ENCODE data around the gene MED9. TPM values are rescaled to one million over a fixed set of nuclear protein-coding genes. Genes with fewer than 3 reads are reported as not detected.

The MED9 gene
- total RNA-seq, 5 donors from 2014 or later (not counting 1 experiment from before 2014, with no cell fraction given): 16.6 to 20.3 (median 19.1) TPM

- CTCF ChIA-PET: interaction anchor here in 1 of 2 donors (0.5 kb wide), 1 partner anchor 130 kb away, joined by 6 read pairs; no protein-coding TSS in a partner anchor
- H3K36me3 ChIP-seq (ENCODE audit: control insufficient read depth in 2 of 2, extremely low read depth in 1 of 2, insufficient read depth in 1 of 2, low read length in 1 of 2): no peaks in the 10 kb centered on the region
- POLR2A ChIA-PET: no interaction called here
- Mint-ChIP-seq H3K4me1 (no peaks in the 10 kb centered on the region), H3K27ac (no peak overlapping the region), H3K9me3 (no peaks in the 10 kb centered on the region), H3K36me3 (no peaks in the 10 kb centered on the region), H3K4me3 (no peak overlapping the region), H3K27me3 (peaks cover 11 to 38% of the 10 kb centered on the region in 2 donors)
- whole genome bisulfite sequencing (ENCODE audit: insufficient coverage): 77% methylated on average over 5 of the region's 5 CpGs
- no peaks in the 10 kb centered on the region for H3K9me3 ChIP-seq
- H3K27me3 ChIP-seq (replicated peaks in 1 of 2; ENCODE audit: control insufficient read depth in 2 of 2, extremely low read depth in 1 of 2, insufficient read depth in 2 of 2, low read length in 1 of 2): peaks cover 0 to 24% of the 10 kb centered on the region in 2 experiments
- H3K4me1 ChIP-seq (ENCODE audit: control insufficient read depth in 1 of 2, extremely low read depth in 1 of 2, insufficient read depth in 2 of 2, low read length in 2 of 2): no peaks in the 10 kb centered on the region
- no peak for ATAC-seq (replicated peaks in 1 of 4)
- H3K27ac ChIP-seq (ENCODE audit: low read length): no peak overlapping the region
- DNase-seq: no peak
- H3K4me3 ChIP-seq (ENCODE audit: control insufficient read depth in 1 of 2, extremely low read depth in 1 of 2, low read length in 1 of 2): no peak overlapping the region
These were observed 8.4 kb upstream of the MED9 start for GRCh38 chr17:17468217-17469010.

DNA sequence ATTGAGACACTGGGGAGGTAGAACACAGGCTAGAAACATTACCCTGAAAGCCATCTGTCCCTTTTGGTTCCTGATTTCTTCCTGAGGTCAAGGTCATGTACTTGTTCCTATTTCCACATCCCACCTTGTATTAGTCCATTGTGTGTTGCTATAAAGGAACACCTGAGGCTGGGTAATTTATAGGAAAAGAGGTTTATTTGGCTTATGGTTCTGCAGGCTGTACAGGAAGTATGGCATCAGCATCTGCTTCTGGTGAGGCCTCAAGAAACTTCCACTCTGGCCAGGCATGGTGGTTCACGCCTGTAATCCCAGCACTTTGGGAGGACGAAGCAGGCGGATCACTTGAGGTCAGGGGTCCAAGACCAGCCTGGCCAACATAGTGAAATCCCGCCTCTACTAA is 7.4 kb upstream of the MED9 start:
- ATAC-seq (replicated peaks in 1 of 4) (no peak), DNase-seq (no peak)
- H3K9me3 Mint-ChIP-seq: no peaks in the 10 kb centered on the region
- no peaks in the 10 kb centered on the region for H3K4me1 Mint-ChIP-seq
- peaks cover 8 to 37% of the 10 kb centered on the region in 2 donors for H3K27me3 Mint-ChIP-seq
- no peaks in the 10 kb centered on the region for H3K36me3 Mint-ChIP-seq
- no peak overlapping the region for H3K27ac Mint-ChIP-seq
- no peak overlapping the region for H3K27ac ChIP-seq (ENCODE audit: low read length)
- CTCF ChIA-PET: interaction anchor here in 1 of 2 donors (0.5 kb wide), 1 partner anchor 746 kb away, joined by 3 read pairs; no protein-coding TSS in a partner anchor
- peaks cover 0 to 24% of the 10 kb centered on the region in 2 experiments for H3K27me3 ChIP-seq (replicated peaks in 1 of 2; ENCODE audit: control insufficient read depth in 2 of 2, extremely low read depth in 1 of 2, insufficient read depth in 2 of 2, low read length in 1 of 2)
- POLR2A ChIA-PET: no interaction called here
- H3K4me3 ChIP-seq (ENCODE audit: control insufficient read depth in 1 of 2, extremely low read depth in 1 of 2, low read length in 1 of 2): no peak overlapping the region
- no peak overlapping the region for H3K4me3 Mint-ChIP-seq
- H3K9me3 ChIP-seq: no peaks in the 10 kb centered on the region
- WGBS (ENCODE audit: insufficient coverage): 88% methylated on average over 4 of the region's 4 CpGs
- H3K4me1 ChIP-seq (ENCODE audit: control insufficient read depth in 1 of 2, extremely low read depth in 1 of 2, insufficient read depth in 2 of 2, low read length in 2 of 2): no peaks in the 10 kb centered on the region
- no peaks in the 10 kb centered on the region for H3K36me3 ChIP-seq (ENCODE audit: control insufficient read depth in 2 of 2, extremely low read depth in 1 of 2, insufficient read depth in 1 of 2, low read length in 1 of 2)

DNA sequence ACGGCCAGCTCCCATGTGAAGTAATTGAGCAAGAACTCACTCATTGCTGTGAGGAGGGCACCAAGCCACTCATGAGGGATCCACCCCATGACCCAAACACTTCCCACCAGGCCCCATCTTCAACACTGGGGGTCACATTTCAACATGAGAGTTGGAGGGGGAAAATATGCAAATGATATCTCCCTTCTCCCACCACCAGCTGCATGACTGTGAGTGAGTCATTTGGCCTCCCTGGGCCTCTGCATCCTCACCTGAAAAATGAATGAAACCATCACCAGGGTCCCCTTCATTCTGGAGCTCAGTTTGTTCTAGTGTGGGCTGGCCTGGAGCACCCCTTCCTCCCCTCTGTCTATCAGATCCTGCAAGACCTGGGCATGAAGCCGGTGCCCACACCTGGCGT is 6.8 kb upstream of the MED9 start:
- Mint-ChIP-seq H3K36me3 (no peaks in the 10 kb centered on the region), H3K27me3 (peaks cover 2 to 32% of the 10 kb centered on the region in 2 donors), H3K27ac (no peak overlapping the region), H3K9me3 (no peaks in the 10 kb centered on the region), H3K4me3 (no peak overlapping the region), H3K4me1 (no peaks in the 10 kb centered on the region)
- ChIA-PET CTCF (interaction anchor here in 1 of 2 donors (0.5 kb wide), 1 partner anchor 746 kb away, joined by 3 read pairs; no protein-coding TSS in a partner anchor), POLR2A (no interaction called here)
- ATAC-seq (replicated peaks in 1 of 4) (no peak), DNase-seq (no peak)
- Histone ChIP-seq H3K4me1 (ENCODE audit: control insufficient read depth in 1 of 2, extremely low read depth in 1 of 2, insufficient read depth in 2 of 2, low read length in 2 of 2) (no peaks in the 10 kb centered on the region), H3K27me3 (replicated peaks in 1 of 2; ENCODE audit: control insufficient read depth in 2 of 2, extremely low read depth in 1 of 2, insufficient read depth in 2 of 2, low read length in 1 of 2) (peaks cover 0 to 23% of the 10 kb centered on the region in 2 experiments), H3K27ac (ENCODE audit: low read length) (no peak overlapping the region), H3K36me3 (ENCODE audit: control insufficient read depth in 2 of 2, extremely low read depth in 1 of 2, insufficient read depth in 1 of 2, low read length in 1 of 2) (no peaks in the 10 kb centered on the region), H3K4me3 (ENCODE audit: control insufficient read depth in 1 of 2, extremely low read depth in 1 of 2, low read length in 1 of 2) (no peak overlapping the region), H3K9me3 (no peaks in the 10 kb centered on the region)
- no CpG with 5 or more reads among the region's 3 CpGs for WGBS (ENCODE audit: insufficient coverage)

- Mint-ChIP-seq H3K4me1 (peaks cover 7 to 10% (median 7%) of the 10 kb centered on the region in 3 donors), H3K27me3 (peaks cover 0 to 25% of the 10 kb centered on the region in 2 donors), H3K4me3 (no peak overlapping the region), H3K9me3 (no peaks in the 10 kb centered on the region), H3K27ac (no peak overlapping the region), H3K36me3 (no peaks in the 10 kb centered on the region)
- Histone ChIP-seq H3K36me3 (ENCODE audit: control insufficient read depth in 2 of 2, extremely low read depth in 1 of 2, insufficient read depth in 1 of 2, low read length in 1 of 2) (no peaks in the 10 kb centered on the region), H3K9me3 (no peaks in the 10 kb centered on the region), H3K4me1 (ENCODE audit: control insufficient read depth in 1 of 2, extremely low read depth in 1 of 2, insufficient read depth in 2 of 2, low read length in 2 of 2) (peaks cover 5 to 11% of the 10 kb centered on the region in 2 experiments), H3K27me3 (replicated peaks in 1 of 2; ENCODE audit: control insufficient read depth in 2 of 2, extremely low read depth in 1 of 2, insufficient read depth in 2 of 2, low read length in 1 of 2) (peaks cover 0 to 18% of the 10 kb centered on the region in 2 experiments), H3K4me3 (ENCODE audit: control insufficient read depth in 1 of 2, extremely low read depth in 1 of 2, low read length in 1 of 2) (no peak overlapping the region), H3K27ac (ENCODE audit: low read length) (no peak overlapping the region)
- ATAC-seq (replicated peaks in 1 of 4) (no peak), DNase-seq (no peak)
- WGBS (ENCODE audit: insufficient coverage): 55% methylated on average over 4 of the region's 8 CpGs
- ChIA-PET POLR2A (interaction anchor here in 1 of 2 donors (0.7 kb wide), 1 partner anchor 272 kb away, joined by 3 read pairs; no protein-coding TSS in a partner anchor), CTCF (interaction anchor here in 1 of 2 donors (1.0 kb wide), 1 partner anchor 24 kb away, joined by 5 read pairs; no protein-coding TSS in a partner anchor)
These were observed 4.4 kb upstream of the MED9 start for GRCh38 chr17:17472333-17472920.

GRCh38 chr17:17474341-17474740 is 2.5 kb upstream of the MED9 start:
- Mint-ChIP-seq H3K4me3 (no peak overlapping the region), H3K27me3 (peaks cover 0 to 19% of the 10 kb centered on the region in 2 donors), H3K9me3 (no peaks in the 10 kb centered on the region), H3K36me3 (no peaks in the 10 kb centered on the region), H3K27ac (no peak overlapping the region), H3K4me1 (peaks cover 22 to 28% (median 24%) of the 10 kb centered on the region in 3 donors)
- no peak for ATAC-seq (replicated peaks in 1 of 4)
- Histone ChIP-seq H3K27ac (ENCODE audit: low read length) (no peak overlapping the region), H3K4me3 (ENCODE audit: control insufficient read depth in 1 of 2, extremely low read depth in 1 of 2, low read length in 1 of 2) (no peak overlapping the region), H3K27me3 (replicated peaks in 1 of 2; ENCODE audit: control insufficient read depth in 2 of 2, extremely low read depth in 1 of 2, insufficient read depth in 2 of 2, low read length in 1 of 2) (peaks cover 0 to 14% of the 10 kb centered on the region in 2 experiments), H3K36me3 (ENCODE audit: control insufficient read depth in 2 of 2, extremely low read depth in 1 of 2, insufficient read depth in 1 of 2, low read length in 1 of 2) (no peaks in the 10 kb centered on the region), H3K4me1 (ENCODE audit: control insufficient read depth in 1 of 2, extremely low read depth in 1 of 2, insufficient read depth in 2 of 2, low read length in 2 of 2) (peaks cover 13 to 23% of the 10 kb centered on the region in 2 experiments), H3K9me3 (no peaks in the 10 kb centered on the region)
- DNase-seq: no peak
- WGBS (ENCODE audit: insufficient coverage): 86% methylated on average over 3 of the region's 7 CpGs
- ChIA-PET CTCF (no interaction called here), POLR2A (no interaction called here)

- peaks cover 0 to 2% of the 10 kb centered on the region in 2 donors for H3K36me3 ChIP-seq (ENCODE audit: control insufficient read depth in 2 of 2, extremely low read depth in 1 of 2, insufficient read depth in 1 of 2, low read length in 1 of 2)
- ChIA-PET POLR2A (no interaction called here), CTCF (no interaction called here)
- peaks cover 0 to under 1% of the 10 kb centered on the region in 2 donors for H3K27me3 Mint-ChIP-seq
- no peaks in the 10 kb centered on the region for H3K27me3 ChIP-seq (replicated peaks in 1 of 2; ENCODE audit: control insufficient read depth in 2 of 2, extremely low read depth in 1 of 2, insufficient read depth in 2 of 2, low read length in 1 of 2)
- ATAC-seq (replicated peaks in 1 of 4) (no peak), DNase-seq (no peak)
- H3K4me3 ChIP-seq (ENCODE audit: control insufficient read depth in 1 of 2, extremely low read depth in 1 of 2, low read length in 1 of 2): no peak overlapping the region
- peaks cover 17% of the 10 kb centered on the region for H3K36me3 Mint-ChIP-seq
- H3K27ac Mint-ChIP-seq: no peak overlapping the region
- H3K4me1 ChIP-seq (ENCODE audit: control insufficient read depth in 1 of 2, extremely low read depth in 1 of 2, insufficient read depth in 2 of 2, low read length in 2 of 2): peaks cover 17 to 30% of the 10 kb centered on the region in 2 experiments
- H3K27ac ChIP-seq (ENCODE audit: low read length): no peak overlapping the region
- peaks cover 54 to 67% (median 65%) of the 10 kb centered on the region in 3 donors for H3K4me1 Mint-ChIP-seq
- peak overlapping the region in 2 of 3 donors; percentile 15 to 28 for H3K4me3 Mint-ChIP-seq
- no CpG with 5 or more reads among the region's 3 CpGs for WGBS (ENCODE audit: insufficient coverage)
- no peaks in the 10 kb centered on the region for H3K9me3 Mint-ChIP-seq
- H3K9me3 ChIP-seq: no peaks in the 10 kb centered on the region
These were observed 2.4 kb downstream of the MED9 start for GRCh38 chr17:17479209-17479608.
